Kidney (tissue), 14 donors: ENCODE data around the gene CAMTA1. TPM values are rescaled to one million over a fixed set of nuclear protein-coding genes. Genes with fewer than 3 reads are reported as not detected.
A peak's percentile ranks its signal among the peaks of the same experiment; 100 is the strongest.

Experiments used
- DNase-seq, 5 donors: peaks; one replicate each; pipeline ENCODE4 v3.0.0-alpha.2; 2013 to 2020
- FAIRE-seq: peaks from 2 replicates; lab custom pipeline; 2012; peaks lifted over from hg19 to GRCh38; lab: Jason Lieb, UNC
- H3K27ac ChIP-seq, 2 donors: one replicate each; pipeline ENCODE4 v1.7.0; 2013; ENCODE audit warnings: low read depth in 2 of 2, low read length in 2 of 2, inconsistent platforms in 1 of 2
- H3K27me3 ChIP-seq: one replicate; pipeline ENCODE4 v1.7.1; 2013; ENCODE audit warnings: low read length, inconsistent platforms; ENCODE audit not compliant: control insufficient read depth, insufficient read depth
- H3K36me3 ChIP-seq, 3 donors: one replicate each; pipeline versions ENCODE4 v1.7.0 to v1.7.1; 2013; ENCODE audit warnings: low read length in 3 of 3, control low read depth in 1 of 3, inconsistent platforms in 1 of 3; ENCODE audit not compliant: insufficient read depth in 3 of 3, control insufficient read depth in 2 of 3
- H3K4me1 ChIP-seq, 3 donors: one replicate each; pipeline versions ENCODE4 v1.7.0 to v1.7.1; 2013; ENCODE audit warnings: low read length in 3 of 3, inconsistent platforms in 1 of 3, low read depth in 1 of 3; ENCODE audit not compliant: control insufficient read depth in 2 of 3, insufficient read depth in 2 of 3
- H3K4me3 ChIP-seq, 3 donors: one replicate each; pipeline versions ENCODE4 v1.7.0 to v1.8.1; 2013; ENCODE audit warnings: low read length in 3 of 3, control low read depth in 1 of 3, inconsistent platforms in 1 of 3
- H3K9ac ChIP-seq, 3 donors: one replicate each; pipeline versions ENCODE4 v1.7.0 to v1.7.1; 2013; ENCODE audit warnings: low read length in 3 of 3, control low read depth in 1 of 3, inconsistent platforms in 1 of 3
- H3K9me3 ChIP-seq, 3 donors: one replicate each; pipeline versions ENCODE4 v1.7.0 to v1.7.1; 2013; ENCODE audit warnings: low read length in 3 of 3, control low read depth in 1 of 3, inconsistent platforms in 1 of 3; ENCODE audit not compliant: control insufficient read depth in 2 of 3, insufficient read depth in 1 of 3
- intact Hi-C: fragments of 100-400 bp; cut with DNase I; formaldehyde crosslinking; loops from one replicate; pipeline ENCODE4 v1.11.1; 2022
- polyA plus RNA-seq: library from polyadenylated mRNA; stranded (reverse); fragments of 350-450 nt; fragmentation: Illumina TruSeq; extraction: RNeasy Lipid Tissue Mini Kit (QIAGEN cat#74804); gene quantifications from one replicate; pipeline ENCODE4 v1.2.3, GENCODE V29; 2014; ENCODE audit warnings: low read depth, low replicate concordance; ENCODE audit not compliant: insufficient read depth
- total RNA-seq: library from RNA; stranded (reverse); fragmentation: NEBNext Ultra II Directional; extraction: Animal tissue kit (Norgen Biotek cat#: 25700); gene quantifications from one replicate; pipeline ENCODE4 v1.2.1, GENCODE V29; 2021
- TF ChIP-seq, protein P1 (sequence below): IDR thresholded peaks from 3 replicates; pipeline ENCODE4 v1.5.1; 2012; ENCODE audit warnings: mild to moderate bottlenecking, moderate library complexity, borderline replicate concordance; ENCODE audit not compliant: insufficient read depth; ENCODE audit errors: extremely low read depth
- donor health status: control.
- donor health status: control.
- donor health status: control.
- donor health status: control.
- donor health status: control.
- donor health status: DM: yes; HTN: yes; CAD: no.
- donor health status: Normal renal cell carcinoma (clear cell type).

Gene CAMTA1
- total and polyA plus RNA-seq, 2 donors from 2014 or later, result 79.0 to 170 TPM

GRCh38 chr1:7582460-7582972 lies 797.3 kb downstream of the CAMTA1 start:
- H3K36me3 ChIP-seq, result no peaks in the 10 kb centered on the region
- no peaks in the 10 kb centered on the region for H3K4me1 ChIP-seq
- H3K9me3 ChIP-seq, result no peaks in the 10 kb centered on the region
- no peak overlapping the region for H3K27ac ChIP-seq
- H3K4me3 ChIP-seq, result no peak overlapping the region
- no peak for DNase-seq
- TF ChIP-seq, protein P1, sequence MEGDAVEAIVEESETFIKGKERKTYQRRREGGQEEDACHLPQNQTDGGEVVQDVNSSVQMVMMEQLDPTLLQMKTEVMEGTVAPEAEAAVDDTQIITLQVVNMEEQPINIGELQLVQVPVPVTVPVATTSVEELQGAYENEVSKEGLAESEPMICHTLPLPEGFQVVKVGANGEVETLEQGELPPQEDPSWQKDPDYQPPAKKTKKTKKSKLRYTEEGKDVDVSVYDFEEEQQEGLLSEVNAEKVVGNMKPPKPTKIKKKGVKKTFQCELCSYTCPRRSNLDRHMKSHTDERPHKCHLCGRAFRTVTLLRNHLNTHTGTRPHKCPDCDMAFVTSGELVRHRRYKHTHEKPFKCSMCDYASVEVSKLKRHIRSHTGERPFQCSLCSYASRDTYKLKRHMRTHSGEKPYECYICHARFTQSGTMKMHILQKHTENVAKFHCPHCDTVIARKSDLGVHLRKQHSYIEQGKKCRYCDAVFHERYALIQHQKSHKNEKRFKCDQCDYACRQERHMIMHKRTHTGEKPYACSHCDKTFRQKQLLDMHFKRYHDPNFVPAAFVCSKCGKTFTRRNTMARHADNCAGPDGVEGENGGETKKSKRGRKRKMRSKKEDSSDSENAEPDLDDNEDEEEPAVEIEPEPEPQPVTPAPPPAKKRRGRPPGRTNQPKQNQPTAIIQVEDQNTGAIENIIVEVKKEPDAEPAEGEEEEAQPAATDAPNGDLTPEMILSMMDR, result no peak
- intact Hi-C loops, result no loop called here
- no peak for FAIRE-seq
- H3K9ac ChIP-seq, result no peak overlapping the region
- H3K27me3 ChIP-seq, result no peaks in the 10 kb centered on the region

- FAIRE-seq, result no peak
These were observed 798.2 kb downstream of the CAMTA1 start for GRCh38 chr1:7583291-7584096.

GRCh38 chr1:7584157-7584556 lies 798.9 kb downstream of the CAMTA1 start:
- Histone ChIP-seq H3K9me3 (no peaks in the 10 kb centered on the region), H3K9ac (no peak overlapping the region), H3K27ac (no peak overlapping the region), H3K36me3 (no peaks in the 10 kb centered on the region), H3K4me1 (no peaks in the 10 kb centered on the region), H3K27me3 (no peaks in the 10 kb centered on the region), H3K4me3 (no peak overlapping the region)
- intact Hi-C loops, result no loop called here
- peak in 1 of 5 donors; percentile 39 for DNase-seq
- TF ChIP-seq, protein P1, result no peak
- no peak for FAIRE-seq

More at GRCh38 chr1:7583291-7584096, 798.2 kb downstream of the CAMTA1 start:
- Histone ChIP-seq H3K9me3 (no peaks in the 10 kb centered on the region), H3K27ac (no peak overlapping the region), H3K4me3 (no peak overlapping the region), H3K36me3 (no peaks in the 10 kb centered on the region), H3K9ac (no peak overlapping the region), H3K4me1 (no peaks in the 10 kb centered on the region), H3K27me3 (no peaks in the 10 kb centered on the region)
- intact Hi-C loops, result no loop called here
- TF ChIP-seq, protein P1, result no peak
- peak in 1 of 5 donors; percentile 35 for DNase-seq
